ENCODE data around the gene ZBTB47. TPM values are rescaled to one million over a fixed set of nuclear protein-coding genes. Genes with fewer than 3 reads are reported as not detected.

Gene ZBTB47
- polyA plus RNA-seq, 4 donors: 0.89 to 11.4 (median 7.8) TPM

- no peak overlapping the region for H3K27ac ChIP-seq (ENCODE audit: low read depth in 1 of 3, low read length in 2 of 3)
Observed at GRCh38 chr3:42688016-42688415, 34.5 kb downstream of the ZBTB47 start.

GRCh38 chr3:42688487-42689420, 35.3 kb downstream of the ZBTB47 start:
- FAIRE-seq (no peak), DNase-seq (no peak)
- H3K27ac ChIP-seq (ENCODE audit: low read depth in 1 of 3, low read length in 2 of 3): no peak overlapping the region
- H3K9me3 ChIP-seq (ENCODE audit: control insufficient read depth in 2 of 2, insufficient read depth in 1 of 2, low read depth in 1 of 2, low read length in 1 of 2): no peaks in the 10 kb centered on the region
- H3K36me3 ChIP-seq (ENCODE audit: control insufficient read depth in 3 of 3, insufficient read depth in 2 of 3, low read depth in 1 of 3, low read length in 3 of 3): no peaks in the 10 kb centered on the region
- WGBS, 3 donors: 70 to 82% (median 79%) methylated on average over 21 to 22 of the region's 22 CpGs
- H3K4me3 ChIP-seq (ENCODE audit: low read depth in 1 of 3, low read length in 3 of 3): no peak overlapping the region
- H3K27me3 ChIP-seq (ENCODE audit: control insufficient read depth in 3 of 3, insufficient read depth in 3 of 3, low read length in 3 of 3): peaks cover 0 to 37% (median 4%) of the 10 kb centered on the region in 3 donors
- no peaks in the 10 kb centered on the region for H3K4me1 ChIP-seq (ENCODE audit: control insufficient read depth in 3 of 3, insufficient read depth in 2 of 3, low read depth in 1 of 3, low read length in 2 of 3)

More at GRCh38 chr3:42688016-42688415, 34.5 kb downstream of the ZBTB47 start:
- no peaks in the 10 kb centered on the region for H3K36me3 ChIP-seq (ENCODE audit: control insufficient read depth in 3 of 3, insufficient read depth in 2 of 3, low read depth in 1 of 3, low read length in 3 of 3)
- DNase-seq (no peak), FAIRE-seq (no peak)
- H3K27me3 ChIP-seq (ENCODE audit: control insufficient read depth in 3 of 3, insufficient read depth in 3 of 3, low read length in 3 of 3): peaks cover 0 to 39% (median 4%) of the 10 kb centered on the region in 3 donors
- H3K4me1 ChIP-seq (ENCODE audit: control insufficient read depth in 3 of 3, insufficient read depth in 2 of 3, low read depth in 1 of 3, low read length in 2 of 3): no peaks in the 10 kb centered on the region
- no peak overlapping the region for H3K4me3 ChIP-seq (ENCODE audit: low read depth in 1 of 3, low read length in 3 of 3)
- 89 to 90% (median 89%) methylated on average over 15 of the region's 15 CpGs for WGBS, 3 donors
- H3K9me3 ChIP-seq (ENCODE audit: control insufficient read depth in 2 of 2, insufficient read depth in 1 of 2, low read depth in 1 of 2, low read length in 1 of 2): no peaks in the 10 kb centered on the region

DNA sequence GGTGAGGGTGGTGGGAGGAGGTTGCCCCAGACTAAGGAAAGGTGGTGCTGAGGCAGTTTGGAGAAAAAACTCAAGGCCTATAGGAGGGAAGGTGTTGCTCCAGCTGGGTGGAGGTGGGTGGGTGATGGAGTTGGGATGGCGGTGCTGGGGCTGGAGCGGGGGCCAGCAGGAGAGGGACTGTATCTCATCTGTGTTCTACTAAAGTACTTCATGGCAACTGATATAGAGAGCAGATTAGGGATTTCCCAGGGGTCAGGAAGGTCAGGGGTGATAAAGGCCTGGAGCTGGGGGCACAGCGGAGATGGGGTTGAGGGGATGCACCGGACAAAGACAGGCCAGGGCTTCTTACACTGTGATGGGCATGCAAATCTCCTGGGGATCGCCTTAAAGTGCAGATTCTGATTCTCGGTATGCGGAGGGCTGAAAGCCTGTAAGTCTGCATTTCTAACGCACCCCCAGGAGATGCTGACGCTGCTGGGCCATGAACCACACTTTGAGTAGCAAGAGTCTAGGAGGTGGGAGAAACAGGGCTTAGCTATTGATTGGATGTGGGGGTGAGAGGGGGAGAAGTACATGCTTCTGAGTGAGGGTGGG, 36.0 kb downstream of the ZBTB47 start:
- H3K4me1 ChIP-seq (ENCODE audit: control insufficient read depth in 3 of 3, insufficient read depth in 2 of 3, low read depth in 1 of 3, low read length in 2 of 3): no peaks in the 10 kb centered on the region
- 56 to 77% (median 63%) methylated on average over 9 of the region's 9 CpGs for WGBS, 3 donors
- no peak for FAIRE-seq
- no peaks in the 10 kb centered on the region for H3K9me3 ChIP-seq (ENCODE audit: control insufficient read depth in 2 of 2, insufficient read depth in 1 of 2, low read depth in 1 of 2, low read length in 1 of 2)
- H3K27ac ChIP-seq (ENCODE audit: low read depth in 1 of 3, low read length in 2 of 3): no peak overlapping the region
- peaks cover 0 to 36% (median 4%) of the 10 kb centered on the region in 3 donors for H3K27me3 ChIP-seq (ENCODE audit: control insufficient read depth in 3 of 3, insufficient read depth in 3 of 3, low read length in 3 of 3)
- DNase-seq: no peak
- H3K36me3 ChIP-seq (ENCODE audit: control insufficient read depth in 3 of 3, insufficient read depth in 2 of 3, low read depth in 1 of 3, low read length in 3 of 3): no peaks in the 10 kb centered on the region
- no peak overlapping the region for H3K4me3 ChIP-seq (ENCODE audit: low read depth in 1 of 3, low read length in 3 of 3)

GRCh38 chr3:42690191-42690590, 36.7 kb downstream of the ZBTB47 start:
- Histone ChIP-seq H3K27ac (ENCODE audit: low read depth in 1 of 3, low read length in 2 of 3) (no peak overlapping the region), H3K27me3 (ENCODE audit: control insufficient read depth in 3 of 3, insufficient read depth in 3 of 3, low read length in 3 of 3) (peaks cover 0 to 29% (median 4%) of the 10 kb centered on the region in 3 donors), H3K36me3 (ENCODE audit: control insufficient read depth in 3 of 3, insufficient read depth in 2 of 3, low read depth in 1 of 3, low read length in 3 of 3) (no peaks in the 10 kb centered on the region), H3K4me3 (ENCODE audit: low read depth in 1 of 3, low read length in 3 of 3) (no peak overlapping the region), H3K4me1 (ENCODE audit: control insufficient read depth in 3 of 3, insufficient read depth in 2 of 3, low read depth in 1 of 3, low read length in 2 of 3) (no peaks in the 10 kb centered on the region), H3K9me3 (ENCODE audit: control insufficient read depth in 2 of 2, insufficient read depth in 1 of 2, low read depth in 1 of 2, low read length in 1 of 2) (no peaks in the 10 kb centered on the region)
- 59 to 67% (median 66%) methylated on average over 7 of the region's 7 CpGs for WGBS, 3 donors
- FAIRE-seq (no peak), DNase-seq (no peak)

DNA sequence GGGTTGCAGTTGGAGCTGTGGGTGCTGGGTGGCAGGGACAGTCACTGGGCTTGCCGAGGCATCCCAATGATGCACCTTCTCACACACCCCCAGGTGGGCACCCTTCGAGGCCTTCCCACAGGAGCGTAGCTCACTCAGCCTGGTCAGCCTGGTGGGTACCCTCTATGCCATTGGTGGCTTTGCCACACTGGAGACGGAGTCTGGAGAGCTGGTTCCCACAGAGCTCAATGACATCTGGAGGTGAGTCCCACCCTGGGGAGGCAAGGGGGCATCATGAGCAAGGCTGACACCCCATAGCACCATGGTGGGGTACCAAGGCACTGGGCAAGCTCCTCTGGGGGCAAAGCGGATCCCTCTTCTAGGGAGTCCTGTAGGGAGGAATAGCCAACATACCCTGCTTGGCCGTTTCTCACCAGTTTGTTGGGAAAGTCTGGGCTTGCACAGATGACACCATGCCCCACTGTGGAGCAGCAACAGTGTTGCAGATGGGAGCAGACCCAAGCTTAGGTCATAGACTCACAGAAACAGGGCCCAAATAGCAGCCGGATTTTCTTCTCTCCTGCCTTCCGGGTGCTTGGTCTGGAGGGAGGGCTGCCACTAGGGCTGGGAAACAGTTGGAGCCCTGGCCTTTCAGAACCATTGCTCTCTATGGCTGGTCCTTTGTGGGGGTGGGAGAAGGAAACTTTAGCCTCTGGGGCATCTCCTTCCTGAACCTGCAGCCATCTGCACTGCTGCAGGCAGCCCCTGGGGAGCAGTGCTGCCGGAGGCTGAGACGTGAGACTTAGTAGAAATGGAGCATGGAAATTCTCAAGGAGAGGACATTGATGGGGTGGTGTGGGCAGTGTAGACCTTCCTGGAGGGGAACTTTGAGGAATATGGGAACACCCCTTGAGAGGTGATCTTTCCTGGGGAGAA, 37.5 kb downstream of the ZBTB47 start:
- DNase-seq (no peak), FAIRE-seq (no peak)
- Histone ChIP-seq H3K4me1 (ENCODE audit: control insufficient read depth in 3 of 3, insufficient read depth in 2 of 3, low read depth in 1 of 3, low read length in 2 of 3) (no peaks in the 10 kb centered on the region), H3K4me3 (ENCODE audit: low read depth in 1 of 3, low read length in 3 of 3) (no peak overlapping the region), H3K27me3 (ENCODE audit: control insufficient read depth in 3 of 3, insufficient read depth in 3 of 3, low read length in 3 of 3) (peaks cover 0 to 21% (median 3%) of the 10 kb centered on the region in 3 donors), H3K36me3 (ENCODE audit: control insufficient read depth in 3 of 3, insufficient read depth in 2 of 3, low read depth in 1 of 3, low read length in 3 of 3) (no peaks in the 10 kb centered on the region), H3K9me3 (ENCODE audit: control insufficient read depth in 2 of 2, insufficient read depth in 1 of 2, low read depth in 1 of 2, low read length in 1 of 2) (no peaks in the 10 kb centered on the region), H3K27ac (ENCODE audit: low read depth in 1 of 3, low read length in 2 of 3) (no peak overlapping the region)
- WGBS, 3 donors: 67 to 75% (median 74%) methylated on average over 9 to 10 of the region's 10 CpGs

GRCh38 chr3:42691816-42692666, 38.5 kb downstream of the ZBTB47 start:
- Histone ChIP-seq H3K36me3 (ENCODE audit: control insufficient read depth in 3 of 3, insufficient read depth in 2 of 3, low read depth in 1 of 3, low read length in 3 of 3) (no peaks in the 10 kb centered on the region), H3K9me3 (ENCODE audit: control insufficient read depth in 2 of 2, insufficient read depth in 1 of 2, low read depth in 1 of 2, low read length in 1 of 2) (no peaks in the 10 kb centered on the region), H3K4me1 (ENCODE audit: control insufficient read depth in 3 of 3, insufficient read depth in 2 of 3, low read depth in 1 of 3, low read length in 2 of 3) (no peaks in the 10 kb centered on the region), H3K4me3 (ENCODE audit: low read depth in 1 of 3, low read length in 3 of 3) (no peak overlapping the region), H3K27me3 (ENCODE audit: control insufficient read depth in 3 of 3, insufficient read depth in 3 of 3, low read length in 3 of 3) (peaks cover 0 to 11% (median 0%) of the 10 kb centered on the region in 3 donors), H3K27ac (ENCODE audit: low read depth in 1 of 3, low read length in 2 of 3) (no peak overlapping the region)
- WGBS, 3 donors: 67 to 79% (median 69%) methylated on average over 13 of the region's 13 CpGs
- DNase-seq: no peak
- no peak for FAIRE-seq

GRCh38 chr3:42692667-42693529, 39.4 kb downstream of the ZBTB47 start:
- Histone ChIP-seq H3K9me3 (ENCODE audit: control insufficient read depth in 2 of 2, insufficient read depth in 1 of 2, low read depth in 1 of 2, low read length in 1 of 2) (no peaks in the 10 kb centered on the region), H3K27ac (ENCODE audit: low read depth in 1 of 3, low read length in 2 of 3) (no peak overlapping the region), H3K36me3 (ENCODE audit: control insufficient read depth in 3 of 3, insufficient read depth in 2 of 3, low read depth in 1 of 3, low read length in 3 of 3) (no peaks in the 10 kb centered on the region), H3K4me1 (ENCODE audit: control insufficient read depth in 3 of 3, insufficient read depth in 2 of 3, low read depth in 1 of 3, low read length in 2 of 3) (no peaks in the 10 kb centered on the region), H3K27me3 (ENCODE audit: control insufficient read depth in 3 of 3, insufficient read depth in 3 of 3, low read length in 3 of 3) (peaks cover 0 to 9% (median 0%) of the 10 kb centered on the region in 3 donors), H3K4me3 (ENCODE audit: low read depth in 1 of 3, low read length in 3 of 3) (no peak overlapping the region)
- DNase-seq: no peak
- FAIRE-seq: no peak
- WGBS, 3 donors: 83 to 86% (median 86%) methylated on average over 17 of the region's 17 CpGs

All from small intestine (tissue), 7 donors.